T-helper 1 cell treated with Interleukin-12 subunit alpha and Interleukin-12 subunit beta and Interleukin-4 antibody, amounts not matched to agents 30 ng/mL and 1 ng/mL, for 36 hours (primary cell): ENCODE measurements around the gene RIPK3. TPM values are rescaled to one million over a fixed set of nuclear protein-coding genes. Genes with fewer than 3 reads are reported as not detected.

ENCODE experiments used
- intact Hi-C: fragments of 100-400 bp; cut with micrococcal nuclease; formaldehyde crosslinking; loops from one replicate; pipeline ENCODE4 v1.15.1; 2024
- total RNA-seq: library from RNA; stranded (reverse); gene quantifications from 2 replicates; pipeline ENCODE4 v1.2.3, GENCODE V29; 2022

Gene RIPK3
- total RNA-seq, 1 donor from 2014 or later, result 37.1 TPM

GRCh38 chr14:24325963-24326362 is 13.8 kb downstream of the RIPK3 start:
- intact Hi-C loops, result no loop called here

DNA sequence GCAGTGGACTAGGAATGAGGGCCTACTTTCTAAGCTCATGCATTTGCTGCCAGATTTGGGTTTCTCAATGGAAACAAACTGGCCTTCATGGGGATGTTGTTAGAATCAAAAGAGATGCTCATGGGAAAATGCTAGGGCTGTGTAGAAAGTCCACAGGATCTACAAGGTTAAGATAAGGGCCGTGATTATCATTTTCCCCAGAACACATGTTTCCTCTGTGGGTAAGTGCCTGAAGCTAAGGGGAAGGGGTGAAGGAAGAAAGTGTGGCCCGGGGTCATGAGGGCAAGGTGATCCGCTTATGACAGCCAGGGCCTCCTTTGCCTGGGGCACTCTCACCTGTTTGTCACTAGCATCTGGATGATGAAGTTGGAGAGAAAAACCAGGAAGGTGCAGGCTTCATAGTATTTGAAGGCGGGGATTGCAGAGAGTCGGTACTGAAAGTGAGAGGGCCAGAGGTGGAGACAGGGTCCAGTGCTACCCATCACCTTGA is 14.7 kb downstream of the RIPK3 start:
- intact Hi-C loops, result no loop called here

DNA sequence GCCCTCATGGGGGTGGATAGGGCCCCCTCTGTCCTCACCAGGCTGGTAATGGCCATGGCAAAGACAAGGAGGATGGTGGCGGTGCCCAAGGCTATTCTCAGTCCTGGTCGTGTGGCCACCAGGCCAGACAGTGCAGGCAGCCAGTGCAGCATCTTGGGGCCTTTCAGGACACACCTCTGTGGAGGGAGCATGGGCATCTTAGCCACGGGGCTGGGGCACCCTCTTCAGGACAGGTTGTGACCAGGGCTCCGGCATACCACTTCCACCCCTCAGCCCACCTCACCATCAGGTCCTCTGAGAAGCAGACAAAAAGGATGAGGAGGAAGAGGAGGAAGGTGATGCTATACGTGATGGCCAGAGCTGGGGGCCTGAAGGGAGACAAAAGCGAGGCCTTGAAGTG is 15.8 kb downstream of the RIPK3 start:
- intact Hi-C loops, result no loop called here

DNA sequence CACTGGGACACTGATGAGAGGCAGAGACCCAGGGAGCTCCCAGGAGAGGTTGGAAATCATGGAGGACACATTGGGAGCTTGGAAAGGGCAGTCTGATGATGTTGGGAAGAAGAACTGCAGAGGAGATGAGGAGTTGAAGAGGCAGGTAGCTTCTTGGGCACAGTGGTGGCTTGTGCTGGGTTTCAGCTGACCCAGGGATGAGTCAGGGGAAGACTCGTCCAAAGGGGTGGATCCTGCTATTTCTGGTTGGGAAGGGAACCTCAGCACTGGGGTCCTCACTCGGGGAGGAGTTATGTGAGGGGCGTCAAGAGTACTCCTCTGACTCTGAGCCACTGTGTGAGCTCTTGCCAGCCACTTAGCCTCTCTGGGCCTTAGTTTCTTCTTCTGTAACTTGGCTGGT is 16.4 kb downstream of the RIPK3 start:
- intact Hi-C loops, result no loop called here

- intact Hi-C loops, result no loop called here
These were observed 17.1 kb downstream of the RIPK3 start for GRCh38 chr14:24322672-24323071.

DNA sequence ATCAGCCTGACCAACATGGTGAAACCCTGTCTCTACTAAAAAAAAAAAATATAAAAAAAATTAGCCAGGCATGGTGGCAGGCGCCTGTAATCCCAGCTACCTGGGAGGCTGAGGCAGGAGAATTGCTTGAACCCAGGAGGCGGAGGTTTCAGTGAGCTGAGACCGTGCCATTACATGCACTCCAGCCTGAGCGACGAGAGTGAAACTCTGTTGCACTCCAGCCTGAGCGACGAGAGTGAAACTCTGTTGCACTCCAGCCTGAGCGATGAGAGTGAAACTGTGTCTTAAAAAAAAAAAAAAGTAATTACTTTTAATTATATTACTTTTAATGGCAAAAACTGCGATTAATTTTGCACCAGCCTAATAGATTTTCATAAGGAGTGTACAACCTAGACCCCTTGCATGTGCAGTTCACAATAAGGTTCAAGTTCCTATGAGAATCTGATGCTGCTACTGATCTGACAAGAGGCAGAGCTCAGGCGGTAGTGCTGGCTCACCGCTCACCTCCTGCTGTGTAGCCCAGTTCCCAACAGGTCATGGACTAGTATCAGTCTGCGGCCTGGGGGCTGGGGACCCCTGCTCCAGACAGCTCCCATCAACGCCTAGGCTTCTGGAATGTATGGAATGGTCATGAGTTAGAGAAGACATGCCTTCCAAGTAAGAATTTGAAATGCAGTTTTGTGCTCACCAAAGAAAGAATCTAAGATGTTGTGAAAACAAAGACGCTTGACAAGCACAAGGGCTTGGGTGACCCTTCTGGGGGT is 18.4 kb downstream of the RIPK3 start:
- intact Hi-C loops, result no loop called here

DNA sequence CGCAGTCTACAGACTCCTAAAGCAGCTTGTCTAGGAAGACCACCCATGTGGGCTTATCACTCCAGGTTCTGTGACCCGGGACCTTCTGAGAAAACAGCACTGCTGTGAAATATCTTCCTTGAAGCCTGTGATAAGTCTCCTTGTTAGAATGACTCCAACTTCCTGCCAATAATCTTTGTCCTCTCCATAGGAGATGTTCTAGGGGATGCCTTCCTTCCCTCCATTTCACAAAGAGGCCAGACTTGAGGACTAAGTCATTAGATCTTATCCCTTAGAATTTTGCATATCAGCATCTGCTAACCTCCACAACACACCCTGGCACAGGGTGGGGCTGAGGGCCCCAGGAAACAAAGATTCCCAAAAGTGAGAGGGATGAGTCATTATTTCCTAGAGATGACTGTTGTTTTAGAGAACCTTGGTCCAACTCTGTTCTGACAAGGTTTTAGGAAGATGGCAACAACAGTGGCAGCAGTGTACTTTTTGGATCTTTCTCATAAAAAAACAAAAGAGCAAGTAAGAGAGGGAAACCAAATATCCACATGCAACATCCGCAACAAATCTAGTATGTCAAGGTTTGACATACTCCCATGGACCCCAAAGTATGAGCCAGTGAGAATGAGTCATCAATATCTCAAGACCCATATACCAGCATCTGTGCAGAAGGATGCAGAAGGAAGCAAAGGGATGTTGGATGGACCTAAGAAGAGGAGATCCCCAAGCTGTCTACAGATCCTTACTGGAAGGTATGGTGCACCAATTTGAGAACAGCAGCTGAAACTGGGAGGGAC is 22.5 kb downstream of the RIPK3 start:
- intact Hi-C loops, result no loop called here

GRCh38 chr14:24316597-24316950 is 23.2 kb downstream of the RIPK3 start:
- intact Hi-C loops, result no loop called here

DNA sequence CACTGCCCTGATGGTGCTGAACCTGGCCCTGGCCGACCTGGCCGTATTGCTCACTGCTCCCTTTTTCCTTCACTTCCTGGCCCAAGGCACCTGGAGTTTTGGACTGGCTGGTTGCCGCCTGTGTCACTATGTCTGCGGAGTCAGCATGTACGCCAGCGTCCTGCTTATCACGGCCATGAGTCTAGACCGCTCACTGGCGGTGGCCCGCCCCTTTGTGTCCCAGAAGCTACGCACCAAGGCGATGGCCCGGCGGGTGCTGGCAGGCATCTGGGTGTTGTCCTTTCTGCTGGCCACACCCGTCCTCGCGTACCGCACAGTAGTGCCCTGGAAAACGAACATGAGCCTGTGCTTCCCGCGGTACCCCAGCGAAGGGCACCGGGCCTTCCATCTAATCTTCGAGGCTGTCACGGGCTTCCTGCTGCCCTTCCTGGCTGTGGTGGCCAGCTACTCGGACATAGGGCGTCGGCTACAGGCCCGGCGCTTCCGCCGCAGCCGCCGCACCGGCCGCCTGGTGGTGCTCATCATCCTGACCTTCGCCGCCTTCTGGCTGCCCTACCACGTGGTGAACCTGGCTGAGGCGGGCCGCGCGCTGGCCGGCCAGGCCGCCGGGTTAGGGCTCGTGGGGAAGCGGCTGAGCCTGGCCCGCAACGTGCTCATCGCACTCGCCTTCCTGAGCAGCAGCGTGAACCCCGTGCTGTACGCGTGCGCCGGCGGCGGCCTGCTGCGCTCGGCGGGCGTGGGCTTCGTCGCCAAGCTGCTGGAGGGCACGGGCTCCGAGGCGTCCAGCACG is 23.8 kb downstream of the RIPK3 start:
- intact Hi-C loops, result no loop called here

GRCh38 chr14:24315243-24315806 is 24.5 kb downstream of the RIPK3 start:
- intact Hi-C loops, result no loop called here

DNA sequence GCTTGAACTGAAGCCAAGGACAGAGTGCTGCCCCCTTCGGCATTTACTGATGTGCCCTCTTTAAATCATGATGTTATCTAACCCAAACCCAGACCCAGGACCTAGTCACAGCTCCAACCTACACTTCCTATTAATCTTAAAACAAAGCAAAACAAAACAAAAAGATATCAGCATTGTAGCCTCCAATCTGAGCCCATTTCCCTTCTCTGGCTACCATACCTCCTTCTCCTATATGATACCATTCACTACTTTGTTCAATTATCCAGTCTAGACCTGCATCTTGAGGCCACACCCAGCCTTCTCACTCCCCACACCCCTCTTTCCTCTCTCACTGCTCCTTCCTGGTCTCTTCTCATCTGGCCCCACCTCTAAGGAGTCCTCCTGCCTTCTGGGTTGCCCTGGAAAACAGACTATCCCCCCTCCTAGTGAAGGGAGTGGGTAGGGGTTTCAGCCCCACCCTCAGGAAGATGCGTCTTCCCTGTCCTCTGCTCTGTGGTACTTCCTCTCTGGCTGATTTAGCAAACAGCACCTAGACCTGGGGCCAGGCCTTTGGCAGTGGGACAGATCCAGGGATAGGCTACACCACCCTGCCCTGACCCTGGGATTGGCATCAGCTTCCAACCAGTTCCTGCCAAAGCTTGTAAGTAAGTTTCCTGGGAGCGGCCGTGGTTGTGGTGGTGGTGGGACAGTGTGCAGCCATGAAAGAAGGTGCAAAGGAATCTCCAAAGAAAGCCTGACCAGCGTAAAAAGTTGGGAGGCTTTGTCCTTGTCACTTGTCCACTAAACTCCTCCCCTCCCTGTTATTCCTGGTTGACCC is 25.2 kb downstream of the RIPK3 start:
- intact Hi-C loops, result loop anchor here (5.0 kb wide), 1 partner anchor 197 kb away; no protein-coding TSS in a partner anchor

- intact Hi-C loops, result loop anchor here (5.0 kb wide), 1 partner anchor 197 kb away; no protein-coding TSS in a partner anchor
These were observed 25.9 kb downstream of the RIPK3 start for GRCh38 chr14:24313913-24314312.

DNA sequence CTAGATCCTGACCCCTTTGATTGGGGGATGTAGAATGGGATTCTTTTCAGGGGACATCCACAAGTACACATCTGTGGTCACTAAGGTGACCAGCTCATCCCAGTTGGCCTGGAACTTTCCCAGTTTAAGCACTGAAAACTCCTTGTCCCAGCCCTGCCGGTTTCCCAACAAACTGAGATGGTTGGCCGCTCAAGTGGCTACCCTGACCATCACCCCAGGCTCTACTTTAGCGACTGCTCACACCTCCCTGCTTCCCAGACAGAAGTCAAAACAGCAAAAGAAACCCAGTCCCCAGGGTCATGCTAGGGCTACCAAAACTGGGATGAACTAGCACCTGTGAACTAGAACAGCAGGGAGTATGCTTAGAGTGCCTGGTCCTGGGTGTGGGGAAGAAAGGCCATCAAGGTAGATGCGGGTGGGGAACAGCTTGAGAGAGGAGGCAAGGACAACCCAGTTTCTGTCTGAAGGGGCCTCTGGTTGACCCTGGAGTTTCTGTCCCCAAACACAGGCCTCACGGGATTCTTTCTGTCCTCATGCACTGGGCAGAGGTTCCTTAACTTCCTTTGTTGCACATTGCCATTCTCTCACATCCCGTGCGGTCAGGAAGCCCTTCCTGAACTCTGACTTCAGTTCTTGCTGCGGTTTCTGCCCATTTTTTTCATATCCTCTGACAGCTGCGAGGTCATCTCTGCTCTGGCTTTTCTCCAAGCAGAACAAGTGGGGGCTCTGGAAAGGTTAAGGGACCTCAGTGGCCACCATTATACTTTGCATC is 26.9 kb downstream of the RIPK3 start:
- intact Hi-C loops, result loop anchor here (5.0 kb wide), 1 partner anchor 196 kb away; no protein-coding TSS in a partner anchor

DNA sequence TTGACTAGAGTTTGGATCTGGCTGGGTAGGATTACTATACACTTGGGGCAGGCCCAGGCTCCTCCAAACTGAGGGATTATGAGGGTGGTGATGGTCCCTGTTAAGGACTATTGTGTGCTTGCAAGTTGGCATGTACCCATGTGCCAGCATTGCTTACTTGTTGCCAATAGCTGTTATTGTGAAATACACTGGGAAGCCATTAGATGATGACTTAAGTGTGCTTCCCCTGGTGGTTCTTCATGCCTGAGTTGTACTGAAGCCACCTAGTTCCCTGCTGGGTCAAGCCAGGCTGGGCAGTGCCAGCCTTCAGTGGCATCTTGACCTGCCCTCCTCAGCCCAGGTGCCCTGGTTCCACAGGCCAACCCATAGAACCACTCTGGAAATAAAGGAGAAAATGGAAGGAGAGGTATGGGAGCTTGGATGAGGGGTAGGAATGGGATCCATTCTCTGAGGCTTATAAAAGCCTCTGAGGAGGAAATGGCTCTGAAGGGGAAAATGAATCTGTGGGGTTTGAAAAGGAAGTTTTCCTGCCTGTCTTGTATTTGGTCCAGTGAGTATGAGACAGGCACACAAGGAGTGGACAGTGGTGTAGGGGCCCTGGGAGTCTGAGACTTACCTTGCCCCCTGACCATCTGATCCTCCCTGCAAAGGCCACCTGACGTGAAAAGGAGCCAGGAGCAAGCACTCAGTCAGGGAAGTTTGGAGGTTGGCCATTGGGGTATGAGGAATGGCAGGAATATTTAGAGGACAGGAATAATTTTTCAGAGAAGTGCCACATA is 27.8 kb downstream of the RIPK3 start:
- intact Hi-C loops, result loop anchor here (5.0 kb wide), 1 partner anchor 195 kb away; no protein-coding TSS in a partner anchor

- intact Hi-C loops, result loop anchor here (5.0 kb wide), 1 partner anchor 194 kb away; no protein-coding TSS in a partner anchor
These were observed 28.9 kb downstream of the RIPK3 start, which contains the start of gene LTB4R for GRCh38 chr14:24310646-24311604. Gene LTB4R, plus strand, starts transcription at chr14:24311502. Its CDS starts 4,150 bp downstream, at chr14:24315652.

GRCh38 chr14:24310265-24310645 is 29.5 kb downstream of the RIPK3 start:
- intact Hi-C loops, result loop anchor here (5.0 kb wide), 1 partner anchor 193 kb away; no protein-coding TSS in a partner anchor

- intact Hi-C loops, result loop anchor here (5.0 kb wide), 1 partner anchor 192 kb away; no protein-coding TSS in a partner anchor
These were observed 30.1 kb downstream of the RIPK3 start, which contains the start of gene LTB4R2 for GRCh38 chr14:24309538-24310264. Gene LTB4R2, plus strand, starts transcription at chr14:24310140. Its CDS starts 525 bp downstream, at chr14:24310665.
